Esophagus squamous epithelium (tissue), 5 donors: ENCODE data around the gene POU2F1. TPM values are rescaled to one million over a fixed set of nuclear protein-coding genes. Genes with fewer than 3 reads are reported as not detected.

Experiments used
- DNase-seq: peaks from one replicate; lab custom pipeline; 2025; lab: John Stamatoyannopoulos, UW
- H3K27ac ChIP-seq, 4 donors: fragments of 200-600 bp; sonication (generic); one replicate each; pipeline ENCODE4 v1.5.1; 2016 to 2019; ENCODE audit warnings: mild to moderate bottlenecking in 1 of 4
- H3K27me3 ChIP-seq, 4 donors: fragments of 200-600 bp; sonication (generic); 1 replicate in 3 of 4; 2 replicates in 1 of 4; pipeline versions ENCODE4 v1.5.1 to v1.6.0; 2017 to 2021; ENCODE audit warnings: antibody characterized with exemption in 1 of 4
- H3K36me3 ChIP-seq, 3 donors: fragments of 200-600 bp; sonication (generic); one replicate each; pipeline ENCODE4 v1.5.1; 2016 to 2019
- H3K4me1 ChIP-seq, 3 donors: fragments of 200-600 bp; sonication (generic); one replicate each; pipeline ENCODE4 v1.5.1; 2017 to 2019
- H3K4me3 ChIP-seq, 4 donors: fragments of 200-600 bp; sonication (generic); 1 replicate in 3 of 4; 2 replicates in 1 of 4; pipeline ENCODE4 v1.5.1; 2016 to 2019; ENCODE audit warnings: mild to moderate bottlenecking in 2 of 4, moderate library complexity in 1 of 4
- H3K9me3 ChIP-seq, 3 donors: fragments of 200-600 bp; sonication (generic); one replicate each; pipeline ENCODE4 v1.5.1; 2016 to 2019
- CTCF ChIP-seq, 6 experiments: fragments of 450-650 bp in 4 of 6; fragments of 200-600 bp in 2 of 6; sonication (generic) in 2 of 6; IDR thresholded peaks; one replicate each; pipeline ENCODE4 v1.5.1; 2016 to 2019; ENCODE audit warnings: antibody characterized with exemption in 6 of 6, mild to moderate bottlenecking in 4 of 6, moderate library complexity in 4 of 6
- POLR2A ChIP-seq, 4 donors: fragments of 450-650 bp; IDR thresholded peaks; one replicate each; pipeline ENCODE4 v1.6.1; 2017; ENCODE audit warnings: antibody characterized with exemption in 4 of 4, mild to moderate bottlenecking in 4 of 4, moderate library complexity in 3 of 4
- WGBS, 2 donors: methylation state at CpG; one replicate each; pipeline ENCODE4 v1.1.5; 2018; 5-methylcytosine and 5-hydroxymethylcytosine counted together
- intact Hi-C: fragments of 100-400 bp; cut with DNase I; formaldehyde crosslinking; loops from one replicate; pipeline ENCODE4 v1.15.0; 2022
- total RNA-seq, 4 donors: library from RNA; depleted of rRNA; stranded (reverse); fragments of >200 nt; gene quantifications; one replicate each; pipeline ENCODE4 v1.1.0, GENCODE V29; 2016
- donor health status: DM: yes; HTN: yes; CAD: no.

Gene POU2F1
- total RNA-seq, 4 donors from 2014 or later, result 7.8 to 10.5 (median 9.2) TPM

DNA sequence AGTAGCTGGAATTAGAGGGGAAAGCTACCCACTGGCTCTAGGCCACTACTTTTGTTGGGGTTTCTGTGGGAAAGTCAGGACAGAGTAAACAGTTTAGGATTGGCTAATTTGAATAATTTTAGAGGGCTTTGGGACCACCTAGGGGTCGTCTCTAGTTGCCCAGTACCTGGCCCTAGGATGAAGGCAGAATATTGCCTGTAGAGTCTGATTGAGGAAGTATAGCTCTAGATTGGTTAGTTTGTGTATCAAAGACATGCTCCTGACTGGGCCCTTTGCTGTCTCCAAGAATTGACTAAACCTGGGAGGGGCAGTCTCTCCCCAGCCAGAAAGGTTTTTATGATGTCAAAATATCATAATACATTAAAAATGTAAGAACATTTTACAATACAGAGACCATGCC, 142.0 kb downstream of the POU2F1 start:
- TF ChIP-seq CTCF (IDR thresholded peaks at IDR 0.05) (no peak), POLR2A (IDR thresholded peaks at IDR 0.05) (no peak)
- Histone ChIP-seq H3K27me3 (no peaks in the 10 kb centered on the region), H3K4me3 (no peak overlapping the region), H3K9me3 (no peaks in the 10 kb centered on the region), H3K4me1 (no peaks in the 10 kb centered on the region), H3K27ac (no peak overlapping the region), H3K36me3 (peaks cover 0 to 14% (median 0%) of the 10 kb centered on the region in 3 donors)
- WGBS, 2 donors, result 100% methylated on average over 1 of the region's 1 CpG; no CpG with 5 or more reads in 1 of the 2 donors
- no peak for DNase-seq
- intact Hi-C loops, result no loop called here

GRCh38 chr1:167364826-167365225, 144.1 kb downstream of the POU2F1 start:
- H3K4me3 ChIP-seq, result no peak overlapping the region
- no peak for TF ChIP-seq CTCF (IDR thresholded peaks at IDR 0.05)
- TF ChIP-seq POLR2A (IDR thresholded peaks at IDR 0.05), result no peak
- H3K9me3 ChIP-seq, result no peaks in the 10 kb centered on the region
- intact Hi-C loops, result no loop called here
- H3K4me1 ChIP-seq, result no peaks in the 10 kb centered on the region
- 60 to 69% methylated on average over 2 of the region's 2 CpGs for WGBS, 2 donors
- H3K36me3 ChIP-seq, result peaks cover 0 to 14% (median 0%) of the 10 kb centered on the region in 3 donors
- no peaks in the 10 kb centered on the region for H3K27me3 ChIP-seq
- DNase-seq, result no peak
- no peak overlapping the region for H3K27ac ChIP-seq

- no peaks in the 10 kb centered on the region for H3K4me1 ChIP-seq
- no peaks in the 10 kb centered on the region for H3K9me3 ChIP-seq
- intact Hi-C loops, result no loop called here
- H3K27ac ChIP-seq, result no peak overlapping the region
- no peak overlapping the region for H3K4me3 ChIP-seq
- TF ChIP-seq POLR2A (IDR thresholded peaks at IDR 0.05) (no peak), CTCF (IDR thresholded peaks at IDR 0.05) (no peak)
- H3K36me3 ChIP-seq, result peaks cover 0 to 14% (median 0%) of the 10 kb centered on the region in 3 donors
- DNase-seq, result no peak
- no peaks in the 10 kb centered on the region for H3K27me3 ChIP-seq
- WGBS, 2 donors, result 100% methylated on average over 2 of the region's 2 CpGs
These were observed 144.7 kb downstream of the POU2F1 start for GRCh38 chr1:167365360-167365759.

DNA sequence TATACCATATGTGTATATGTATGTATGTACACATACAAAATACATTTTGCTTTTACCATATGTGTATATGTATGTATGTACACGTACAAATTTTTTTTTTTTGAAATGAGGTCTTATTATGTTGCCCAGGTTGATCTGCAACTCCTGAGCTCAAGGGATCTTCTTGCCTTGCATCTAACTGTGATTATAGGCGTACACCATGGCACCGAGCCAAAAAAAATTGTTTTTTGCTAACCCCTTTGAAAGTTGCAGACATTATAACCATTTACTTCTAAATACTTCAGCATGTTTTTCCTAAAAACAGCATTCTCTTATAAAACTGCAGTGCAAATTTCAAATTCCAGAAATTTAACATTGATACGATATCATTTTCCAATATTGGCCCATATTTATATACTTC, 147.0 kb downstream of the POU2F1 start:
- H3K4me3 ChIP-seq, result no peak overlapping the region
- 90 to 94% methylated on average over 4 of the region's 4 CpGs for WGBS, 2 donors
- H3K27ac ChIP-seq, result no peak overlapping the region
- peaks cover 0 to 20% (median 0%) of the 10 kb centered on the region in 3 donors for H3K36me3 ChIP-seq
- TF ChIP-seq CTCF (IDR thresholded peaks at IDR 0.05), result no peak
- TF ChIP-seq POLR2A (IDR thresholded peaks at IDR 0.05), result no peak
- DNase-seq, result no peak
- H3K9me3 ChIP-seq, result no peaks in the 10 kb centered on the region
- H3K4me1 ChIP-seq, result peaks cover 0 to 8% (median 0%) of the 10 kb centered on the region in 3 donors
- intact Hi-C loops, result no loop called here
- H3K27me3 ChIP-seq, result no peaks in the 10 kb centered on the region

DNA sequence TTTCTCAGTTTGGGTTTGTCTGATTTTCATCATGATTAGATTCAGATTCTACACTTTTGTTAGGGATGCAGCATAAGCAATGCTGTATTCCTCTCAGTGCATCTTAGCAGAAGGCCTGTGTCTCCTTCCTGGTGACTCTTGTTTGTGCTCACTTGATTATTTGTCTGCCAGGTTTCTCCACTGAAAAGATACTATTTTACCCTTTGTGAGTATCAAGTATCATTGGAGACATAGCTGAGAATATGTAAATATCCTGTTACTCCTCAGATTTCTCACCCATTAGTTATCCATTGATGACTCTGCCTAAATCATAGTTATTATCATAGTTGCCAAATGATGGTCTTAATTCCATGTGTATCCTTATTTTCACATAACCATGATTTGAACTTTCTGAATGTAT, 148.5 kb downstream of the POU2F1 start:
- Histone ChIP-seq H3K4me1 (peaks cover 0 to 20% (median 5%) of the 10 kb centered on the region in 3 donors), H3K27me3 (no peaks in the 10 kb centered on the region), H3K27ac (no peak overlapping the region), H3K36me3 (peaks cover 0 to 20% (median 0%) of the 10 kb centered on the region in 3 donors), H3K9me3 (no peaks in the 10 kb centered on the region), H3K4me3 (no peak overlapping the region)
- DNase-seq, result no peak
- TF ChIP-seq CTCF (IDR thresholded peaks at IDR 0.05), result no peak
- TF ChIP-seq POLR2A (IDR thresholded peaks at IDR 0.05), result no peak
- intact Hi-C loops, result no loop called here
